Globus pallidus (tissue), 1 donor: ENCODE results near the gene KTI12.

Experiments used
- DNase-seq: peaks from one replicate; pipeline ENCODE4 v3.0.0-alpha.2; 2015; ENCODE audit warnings: low spot score

The KTI12 gene

GRCh38 chr1:51982161-51982560, 51.4 kb downstream of the KTI12 start:
- no peak for DNase-seq
